GM12878 (cell line): ENCODE results near the gene ABRACL. TPM values are rescaled to one million over a fixed set of nuclear protein-coding genes. Genes with fewer than 3 reads are reported as not detected.

ENCODE experiments used
- ATAC-seq: fragments of 200-7000 bp; cut with Tn5 transposase; 3 replicates; pipeline ENCODE4 v1.9.1; 2020; ENCODE audit warnings: mild to moderate bottlenecking, moderate library complexity
- BruUV-seq: library from RNA; stranded (reverse); fragments of 400-500 nt; replicated peaks from 2 replicates; lab custom pipeline; 2021; lab: Mats Ljungman, UMichigan
- CTCF ChIA-PET: fragments of 300-600 bp; sonication (Branson Sonifier 250); formaldehyde crosslinking; extraction: SDS; loops from one replicate; lab custom pipeline; 2021; ENCODE audit warnings: inconsistent platforms; lab: Yijun Ruan, JAX
- POLR2A ChIA-PET: fragments of 350-600 bp; formaldehyde crosslinking; extraction: SDS; loops from one replicate; lab custom pipeline; 2021; ENCODE audit warnings: inconsistent platforms; lab: Charles Lee
- RAD21 ChIA-PET: fragments of 300-600 bp; sonication (Branson Sonifier 250); formaldehyde crosslinking; loops from one replicate; lab custom pipeline; 2023; ENCODE audit warnings: antibody characterized with exemption; ENCODE audit not compliant: unreplicated experiment; lab: Charles Lee
- SMC1A ChIA-PET: fragments of 300-600 bp; sonication (Branson Sonifier 250); formaldehyde crosslinking; loops from one replicate; lab custom pipeline; 2023; ENCODE audit not compliant: unreplicated experiment, uncharacterized antibody; lab: Charles Lee
- DNase-seq: peaks from one replicate; pipeline ENCODE4 v3.0.0-alpha.2; 2011; ENCODE audit warnings: low read depth, low spot score
- FAIRE-seq: peaks from 3 replicates; lab custom pipeline; 2011; peaks lifted over from hg19 to GRCh38; lab: Jason Lieb, UNC
- H2AFZ ChIP-seq: 2 replicates; pipeline ENCODE4 v1.6.0; 2011; ENCODE audit warnings: low read depth, low read length, control low read depth; ENCODE audit not compliant: control insufficient read depth
- H3K27ac ChIP-seq: 2 replicates; pipeline ENCODE4 v1.5.1; 2011; ENCODE audit warnings: control low read depth; ENCODE audit not compliant: control insufficient read depth, insufficient read depth
- H3K27me3 ChIP-seq, 2 experiments: replicated peaks in 1 of 2; 2 replicates each; pipeline versions ENCODE4 v1.6.0 to v1.6.1; 2011; ENCODE audit warnings: low read length in 1 of 2; ENCODE audit not compliant: control insufficient read depth in 2 of 2, insufficient read depth in 2 of 2
- H3K36me3 ChIP-seq, 2 experiments: 2 replicates each; pipeline ENCODE4 v1.5.1; 2011; ENCODE audit warnings: low read length in 1 of 2; ENCODE audit not compliant: control insufficient read depth in 2 of 2, insufficient read depth in 2 of 2
- H3K4me1 ChIP-seq: 2 replicates; pipeline ENCODE4 v1.6.1; 2011; ENCODE audit warnings: mild to moderate bottlenecking, low read length, moderate library complexity, mixed read lengths; ENCODE audit not compliant: control insufficient read depth, insufficient read depth
- H3K4me2 ChIP-seq: 2 replicates; pipeline ENCODE4 v1.6.0; 2011; ENCODE audit warnings: control low read depth; ENCODE audit not compliant: control insufficient read depth, insufficient read depth
- H3K4me3 ChIP-seq: fragments of 200-600 bp; sonication (generic); 2 replicates; pipeline ENCODE4 v1.5.1; 2016
- H3K79me2 ChIP-seq: 2 replicates; pipeline ENCODE4 v1.6.0; 2011; ENCODE audit warnings: low read length; ENCODE audit not compliant: control insufficient read depth, insufficient read depth
- H3K9ac ChIP-seq: 2 replicates; pipeline ENCODE4 v1.8.0; 2011; ENCODE audit warnings: low read length, control low read depth, mixed read lengths; ENCODE audit not compliant: control insufficient read depth, insufficient read depth
- H3K9me3 ChIP-seq: replicated peaks from 3 replicates; pipeline ENCODE4 v1.5.1; 2011; ENCODE audit warnings: mild to moderate bottlenecking, low read length; ENCODE audit not compliant: control insufficient read depth, insufficient read depth
- H4K20me1 ChIP-seq: 2 replicates; pipeline ENCODE4 v1.6.0; 2011; ENCODE audit not compliant: control insufficient read depth, insufficient read depth
- CREM ChIP-seq: IDR thresholded peaks from 2 replicates; pipeline ENCODE4 v1.6.1; 2014; ENCODE audit warnings: antibody characterized with exemption, low read depth
- DPF2 ChIP-seq: fragments of 450-650 bp; IDR thresholded peaks from 2 replicates; pipeline ENCODE4 v1.6.1; 2017; ENCODE audit warnings: mild to moderate bottlenecking
- KDM1A ChIP-seq: fragments of 200-600 bp; sonication (generic); IDR thresholded peaks from 2 replicates; pipeline ENCODE4 v1.6.1; 2016; ENCODE audit warnings: borderline replicate concordance
- WGBS: methylation state at CpG from one replicate; pipeline ENCODE4 v1.1.6; 2016; ENCODE audit warnings: low lambda C conversion rate; ENCODE audit not compliant: insufficient replicate concordance, insufficient coverage; ENCODE audit errors: missing lambda C conversion rate; 5-methylcytosine and 5-hydroxymethylcytosine counted together
- in situ Hi-C: fragments of 300-500 bp; cut with MboI; formaldehyde crosslinking; loops from 9 replicates; pipeline ENCODE4 v1.14.3; 2018; ENCODE audit warnings: mixed read lengths
- intact Hi-C: fragments of 100-400 bp; cut with micrococcal nuclease; formaldehyde crosslinking; loops from one replicate; pipeline ENCODE4 v1.14.2; 2022; ENCODE audit not compliant: unreplicated experiment
- polyA plus RNA-seq, 11 experiments: library from polyadenylated mRNA; depleted of rRNA in 4 of 11; unstranded in 6 of 11; stranded (reverse) in 5 of 11; fragments of >200 nt; fragmentation: Nextera tagmentation in 4 of 11; fragmentation: Illumina TruSeq in 1 of 11; extraction: Ambion mirVana in 4 of 11; extraction: Trizol in 1 of 11; gene quantifications; 1 replicate in 1 of 11; 2 replicates in 10 of 11; pipeline versions ENCODE4 v1.2.1 to v1.2.3, GENCODE V29; 2011 to 2016; ENCODE audit warnings: inconsistent platforms in 2 of 11, missing spikeins in 2 of 11, low read depth in 1 of 11
- total RNA-seq, 4 experiments: library from RNA; depleted of rRNA in 3 of 4; stranded (reverse); fragments of >200 nt in 3 of 4; fragmentation: Illumina TruSeq in 1 of 4; extraction: Trizol in 1 of 4; gene quantifications; 2 replicates each; pipeline versions ENCODE4 v1.2.1 to v1.2.3, GENCODE V29; 2013 to 2021
- TF ChIP-seq, protein P1 (sequence below): fragments of 450-650 bp; IDR thresholded peaks from 2 replicates; pipeline ENCODE4 v1.6.1; 2017; ENCODE audit warnings: antibody characterized with exemption, mild to moderate bottlenecking, moderate library complexity

The ABRACL gene
- total and polyA plus RNA-seq, 10 of the 15 experiments (the other 5 are each of a cell fraction or from before 2014, with no cell fraction given), result 111 to 647 (median 192) TPM

DNA sequence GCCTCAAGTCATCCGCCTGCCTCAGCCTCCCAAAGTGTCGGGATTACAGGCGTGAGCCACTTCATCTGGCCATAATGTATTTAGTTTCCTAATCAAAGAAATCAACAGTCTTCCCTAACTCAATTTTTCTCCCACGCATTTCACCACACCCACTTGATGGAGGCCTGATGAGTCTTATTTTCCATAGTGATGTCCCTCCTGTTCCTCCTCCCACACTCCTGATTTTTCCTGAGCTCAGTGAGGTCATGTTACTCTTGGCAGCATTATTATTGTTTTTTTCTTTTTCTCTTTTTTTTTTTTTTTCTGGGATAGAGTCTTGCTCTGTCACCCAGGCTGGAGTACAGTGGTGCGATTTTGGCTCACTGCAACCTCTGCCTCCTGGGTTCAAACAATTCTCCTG lies 8.9 kb downstream of the ABRACL start (continued):
- TF ChIP-seq, protein P1, sequence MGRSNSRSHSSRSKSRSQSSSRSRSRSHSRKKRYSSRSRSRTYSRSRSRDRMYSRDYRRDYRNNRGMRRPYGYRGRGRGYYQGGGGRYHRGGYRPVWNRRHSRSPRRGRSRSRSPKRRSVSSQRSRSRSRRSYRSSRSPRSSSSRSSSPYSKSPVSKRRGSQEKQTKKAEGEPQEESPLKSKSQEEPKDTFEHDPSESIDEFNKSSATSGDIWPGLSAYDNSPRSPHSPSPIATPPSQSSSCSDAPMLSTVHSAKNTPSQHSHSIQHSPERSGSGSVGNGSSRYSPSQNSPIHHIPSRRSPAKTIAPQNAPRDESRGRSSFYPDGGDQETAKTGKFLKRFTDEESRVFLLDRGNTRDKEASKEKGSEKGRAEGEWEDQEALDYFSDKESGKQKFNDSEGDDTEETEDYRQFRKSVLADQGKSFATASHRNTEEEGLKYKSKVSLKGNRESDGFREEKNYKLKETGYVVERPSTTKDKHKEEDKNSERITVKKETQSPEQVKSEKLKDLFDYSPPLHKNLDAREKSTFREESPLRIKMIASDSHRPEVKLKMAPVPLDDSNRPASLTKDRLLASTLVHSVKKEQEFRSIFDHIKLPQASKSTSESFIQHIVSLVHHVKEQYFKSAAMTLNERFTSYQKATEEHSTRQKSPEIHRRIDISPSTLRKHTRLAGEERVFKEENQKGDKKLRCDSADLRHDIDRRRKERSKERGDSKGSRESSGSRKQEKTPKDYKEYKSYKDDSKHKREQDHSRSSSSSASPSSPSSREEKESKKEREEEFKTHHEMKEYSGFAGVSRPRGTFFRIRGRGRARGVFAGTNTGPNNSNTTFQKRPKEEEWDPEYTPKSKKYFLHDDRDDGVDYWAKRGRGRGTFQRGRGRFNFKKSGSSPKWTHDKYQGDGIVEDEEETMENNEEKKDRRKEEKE, result no peak

DNA sequence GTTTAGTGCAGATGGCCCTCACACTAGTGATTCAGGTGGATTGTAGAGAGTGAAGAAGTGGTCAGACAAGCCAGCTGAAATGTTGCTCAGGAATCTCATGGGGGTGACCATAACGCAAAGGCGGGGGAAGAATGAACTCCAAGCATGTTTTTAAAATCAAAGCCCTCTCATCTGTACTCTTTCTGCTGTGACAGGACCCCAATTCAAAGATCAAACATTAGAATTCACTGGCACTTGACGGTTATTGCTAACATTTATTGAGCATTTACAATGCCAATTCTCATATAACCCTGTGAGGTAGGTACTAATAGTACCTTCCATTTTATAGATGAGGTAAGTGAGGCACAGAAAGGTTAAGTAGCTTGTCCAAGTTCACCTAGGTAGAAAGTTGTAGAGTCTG lies 15.7 kb downstream of the ABRACL start:
- ChIA-PET POLR2A (no interaction called here), CTCF (no interaction called here)
- H3K27ac ChIP-seq, result no peak overlapping the region
- intact Hi-C loops, result no loop called here
- H3K79me2 ChIP-seq, result no peaks in the 10 kb centered on the region
- no peaks in the 10 kb centered on the region for H4K20me1 ChIP-seq
- H3K4me2 ChIP-seq, result no peak overlapping the region
- H3K4me3 ChIP-seq, result no peak overlapping the region
- no peak overlapping the region for H2AFZ ChIP-seq
- 100% methylated on average over 3 of the region's 3 CpGs for WGBS
- no TSS peak for BruUV-seq
- no peak for DNase-seq
- in situ Hi-C loops, result no loop called here
- H3K27me3 ChIP-seq, result no peaks in the 10 kb centered on the region
- TF ChIP-seq CREM (no peak), DPF2 (no peak), KDM1A (no peak)
- TF ChIP-seq, all 136 proteins: peak for 0
- Histone ChIP-seq H3K9me3 (no peaks in the 10 kb centered on the region), H3K9ac (no peak overlapping the region), H3K36me3 (peaks cover 5 to 8% of the 10 kb centered on the region in 2 experiments), H3K4me1 (no peaks in the 10 kb centered on the region)
- SMC1A ChIA-PET, result no interaction called here
- ATAC-seq (no peak), FAIRE-seq (no peak)
- RAD21 ChIA-PET, result no interaction called here
